Activated CD8-positive, alpha-beta T cell treated with anti-CD3 and anti-CD28 coated beads, Interleukin-2, amount 10 ng/mL, durations not matched to agents 7 days and 5 days (primary cell): ENCODE data around the gene PRDM15. TPM values are rescaled to one million over a fixed set of nuclear protein-coding genes. Genes with fewer than 3 reads are reported as not detected.

Experiments used
- ATAC-seq: fragments of 150-1000 bp; cut with Tn5 transposase; one replicate; pipeline ENCODE4 v1.10.0; 2021; ENCODE audit warnings: moderate library complexity
- CTCF ChIA-PET: fragments of 350-600 bp; sonication (Branson Sonifier 250); formaldehyde crosslinking; loops from one replicate; lab custom pipeline; 2021; ENCODE audit warnings: antibody characterized with exemption; lab: Charles Lee
- POLR2A ChIA-PET: fragments of 350-600 bp; sonication (Branson Sonifier 250); formaldehyde crosslinking; loops from one replicate; lab custom pipeline; 2021; ENCODE audit warnings: antibody characterized with exemption; lab: Charles Lee
- DNase-seq: peaks from one replicate; pipeline ENCODE4 v3.0.0-alpha.2; 2020
- H3K27ac Mint-ChIP-seq: one replicate; pipeline ENCODE4 v1.8.0; 2021; ENCODE audit warnings: mild to moderate bottlenecking, mixed read lengths
- H3K27me3 Mint-ChIP-seq: one replicate; pipeline ENCODE4 v1.8.0; 2021; ENCODE audit warnings: low read depth, mixed read lengths
- H3K36me3 Mint-ChIP-seq: one replicate; pipeline ENCODE4 v1.8.0; 2021; ENCODE audit warnings: low read depth, mixed read lengths
- H3K4me1 Mint-ChIP-seq: one replicate; pipeline ENCODE4 v1.8.0; 2021; ENCODE audit warnings: low read depth, mixed read lengths
- H3K4me3 Mint-ChIP-seq: one replicate; pipeline ENCODE4 v1.8.0; 2021; ENCODE audit warnings: mild to moderate bottlenecking, mixed read lengths
- H3K9me3 Mint-ChIP-seq: one replicate; pipeline ENCODE4 v1.8.0; 2022; ENCODE audit warnings: mixed read lengths; ENCODE audit not compliant: insufficient read depth
- total RNA-seq, 2 experiments: library from RNA; stranded (reverse); gene quantifications; one replicate each; pipeline ENCODE4 v1.2.3, GENCODE V29; 2021

PRDM15 gene
- total RNA-seq, 2 experiments from 2014 or later, result 8.5 to 9.6 TPM

GRCh38 chr21:41768437-41769042, 110.6 kb downstream of the PRDM15 start:
- ATAC-seq (peak; percentile 52), DNase-seq (peak; percentile 50)
- H3K4me1 Mint-ChIP-seq, result peaks cover 31% of the 10 kb centered on the region
- H3K27ac Mint-ChIP-seq, result no peak overlapping the region
- no peaks in the 10 kb centered on the region for H3K36me3 Mint-ChIP-seq
- H3K27me3 Mint-ChIP-seq, result peaks cover 60% of the 10 kb centered on the region
- peak overlapping the region; percentile 68 for H3K4me3 Mint-ChIP-seq
- ChIA-PET POLR2A (no interaction called here), CTCF (interaction anchor here (1.0 to 2.0 kb wide), 5 partner anchors 8 to 485 kb away, joined by 4 to 8 read pairs (median 6); no protein-coding TSS in a partner anchor)
- H3K9me3 Mint-ChIP-seq, result no peaks in the 10 kb centered on the region

- DNase-seq, result peak; percentile 33
- CTCF ChIA-PET, result interaction anchor here (1.0 to 2.0 kb wide), 5 partner anchors 9 to 484 kb away, joined by 4 to 8 read pairs (median 6); no protein-coding TSS in a partner anchor
- H3K27me3 Mint-ChIP-seq, result peaks cover 62% of the 10 kb centered on the region
- H3K9me3 Mint-ChIP-seq, result no peaks in the 10 kb centered on the region
- peak overlapping the region; percentile 68 for H3K4me3 Mint-ChIP-seq
- peaks cover 31% of the 10 kb centered on the region for H3K4me1 Mint-ChIP-seq
- ATAC-seq, result peak; percentile 34
- H3K27ac Mint-ChIP-seq, result no peak overlapping the region
- H3K36me3 Mint-ChIP-seq, result no peaks in the 10 kb centered on the region
- POLR2A ChIA-PET, result no interaction called here
These were observed 111.3 kb downstream of the PRDM15 start for GRCh38 chr21:41767606-41768436.

- CTCF ChIA-PET, result interaction anchor here (2.0 kb wide), 1 partner anchor 483 kb away, joined by 8 read pairs; no protein-coding TSS in a partner anchor
- POLR2A ChIA-PET, result no interaction called here
- peak; percentile 62 for ATAC-seq
- DNase-seq, result peak; percentile 73
- peak within 1 kb of the TSS; percentile 68 for H3K4me3 Mint-ChIP-seq
- peaks cover 31% of the 10 kb centered on the region for H3K4me1 Mint-ChIP-seq
- H3K36me3 Mint-ChIP-seq, result no peaks in the 10 kb centered on the region
- no peaks in the 10 kb centered on the region for H3K9me3 Mint-ChIP-seq
- H3K27me3 Mint-ChIP-seq, result peaks cover 66% of the 10 kb centered on the region
- no peak within 1 kb of the TSS for H3K27ac Mint-ChIP-seq
These were observed 112.1 kb downstream of the PRDM15 start, which contains the start of gene RIPK4 for GRCh38 chr21:41766883-41767605. RIPK4 (minus strand) TSS chr21:41767052; CDS start chr21:41767041, 11 bp downstream.

- POLR2A ChIA-PET, result no interaction called here
- H3K36me3 Mint-ChIP-seq, result no peaks in the 10 kb centered on the region
- no peak for DNase-seq
- peaks cover 69% of the 10 kb centered on the region for H3K27me3 Mint-ChIP-seq
- no peak overlapping the region for H3K4me3 Mint-ChIP-seq
- no peaks in the 10 kb centered on the region for H3K9me3 Mint-ChIP-seq
- no peak for ATAC-seq
- H3K4me1 Mint-ChIP-seq, result peaks cover 34% of the 10 kb centered on the region
- no peak overlapping the region for H3K27ac Mint-ChIP-seq
- CTCF ChIA-PET, result no interaction called here
These were observed 112.9 kb downstream of the PRDM15 start for GRCh38 chr21:41765973-41766882.

- Mint-ChIP-seq H3K9me3 (no peaks in the 10 kb centered on the region), H3K27ac (no peak overlapping the region), H3K4me1 (peaks cover 34% of the 10 kb centered on the region), H3K4me3 (no peak overlapping the region), H3K36me3 (no peaks in the 10 kb centered on the region), H3K27me3 (peaks cover 75% of the 10 kb centered on the region)
- ATAC-seq, result no peak
- no peak for DNase-seq
- ChIA-PET CTCF (no interaction called here), POLR2A (no interaction called here)
These were observed 113.7 kb downstream of the PRDM15 start for GRCh38 chr21:41765420-41765821.

GRCh38 chr21:41764558-41765419, 114.4 kb downstream of the PRDM15 start:
- no peak for DNase-seq
- no peak overlapping the region for H3K4me3 Mint-ChIP-seq
- CTCF ChIA-PET, result no interaction called here
- peaks cover 75% of the 10 kb centered on the region for H3K27me3 Mint-ChIP-seq
- H3K4me1 Mint-ChIP-seq, result peaks cover 34% of the 10 kb centered on the region
- no peak overlapping the region for H3K27ac Mint-ChIP-seq
- H3K9me3 Mint-ChIP-seq, result no peaks in the 10 kb centered on the region
- no peaks in the 10 kb centered on the region for H3K36me3 Mint-ChIP-seq
- no peak for ATAC-seq
- POLR2A ChIA-PET, result no interaction called here

- DNase-seq (no peak), ATAC-seq (no peak)
- peaks cover 69% of the 10 kb centered on the region for H3K27me3 Mint-ChIP-seq
- ChIA-PET CTCF (no interaction called here), POLR2A (no interaction called here)
- no peak overlapping the region for H3K4me3 Mint-ChIP-seq
- peaks cover 33% of the 10 kb centered on the region for H3K4me1 Mint-ChIP-seq
- no peaks in the 10 kb centered on the region for H3K9me3 Mint-ChIP-seq
- no peak overlapping the region for H3K27ac Mint-ChIP-seq
- no peaks in the 10 kb centered on the region for H3K36me3 Mint-ChIP-seq
These were observed 115.1 kb downstream of the PRDM15 start for GRCh38 chr21:41763996-41764395.

GRCh38 chr21:41763398-41763931, 115.7 kb downstream of the PRDM15 start:
- DNase-seq, result no peak
- no peaks in the 10 kb centered on the region for H3K36me3 Mint-ChIP-seq
- no peaks in the 10 kb centered on the region for H3K9me3 Mint-ChIP-seq
- peaks cover 27% of the 10 kb centered on the region for H3K4me1 Mint-ChIP-seq
- peaks cover 65% of the 10 kb centered on the region for H3K27me3 Mint-ChIP-seq
- ChIA-PET CTCF (no interaction called here), POLR2A (interaction anchor here (0.5 kb wide), 1 partner anchor 337 kb away, joined by 3 read pairs; the partner anchor contains the start of gene MX1)
- no peak for ATAC-seq
- no peak overlapping the region for H3K27ac Mint-ChIP-seq
- no peak overlapping the region for H3K4me3 Mint-ChIP-seq

- POLR2A ChIA-PET, result no interaction called here
- ATAC-seq, result no peak
- H3K27ac Mint-ChIP-seq, result no peak overlapping the region
- peaks cover 20% of the 10 kb centered on the region for H3K4me1 Mint-ChIP-seq
- CTCF ChIA-PET, result interaction anchor here (1.5 kb wide), 1 partner anchor 479 kb away, joined by 3 read pairs; no protein-coding TSS in a partner anchor
- peaks cover 61% of the 10 kb centered on the region for H3K27me3 Mint-ChIP-seq
- H3K4me3 Mint-ChIP-seq, result no peak overlapping the region
- no peaks in the 10 kb centered on the region for H3K36me3 Mint-ChIP-seq
- H3K9me3 Mint-ChIP-seq, result no peaks in the 10 kb centered on the region
- DNase-seq, result no peak
These were observed 116.4 kb downstream of the PRDM15 start for GRCh38 chr21:41762753-41763152.
